ENCODE data around the gene ATXN1. TPM values are rescaled to one million over a fixed set of nuclear protein-coding genes. Genes with fewer than 3 reads are reported as not detected.

ATXN1 gene
- total RNA-seq, 1 donor from 2014 or later: 70.0 TPM

GRCh38 chr6:16375843-16376242 lies 385.4 kb downstream of the ATXN1 start:
- Mint-ChIP-seq H3K4me3 (no peak overlapping the region), H3K27me3 (no peaks in the 10 kb centered on the region), H3K9me3 (peaks cover 4% of the 10 kb centered on the region), H3K4me1 (peaks cover 5% of the 10 kb centered on the region), H3K36me3 (ENCODE audit: low read depth) (peaks cover 16% of the 10 kb centered on the region), H3K27ac (no peak overlapping the region)
- no peak for DNase-seq
- intact Hi-C loops (cut with micrococcal nuclease): no loop called here

DNA sequence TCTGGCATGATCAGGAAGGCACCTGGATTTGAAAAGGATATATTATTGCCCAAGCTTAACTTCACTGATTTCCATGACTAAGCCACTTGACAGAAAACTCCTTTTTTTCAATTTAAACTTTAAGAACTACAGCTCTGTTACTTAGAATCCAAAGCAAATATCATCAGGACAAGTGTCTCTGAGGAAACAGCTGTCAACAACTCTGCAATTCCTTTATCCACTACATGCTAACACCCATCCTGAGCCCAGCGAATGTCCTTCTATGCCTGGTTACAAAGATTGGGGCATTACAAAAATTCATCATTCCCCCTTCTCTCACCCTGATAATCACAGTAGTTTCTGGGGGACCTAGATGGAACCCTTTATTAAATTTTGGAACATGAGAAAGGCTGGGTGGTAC lies 386.1 kb downstream of the ATXN1 start:
- Mint-ChIP-seq H3K27me3 (no peaks in the 10 kb centered on the region), H3K27ac (no peak overlapping the region), H3K36me3 (ENCODE audit: low read depth) (peaks cover 14% of the 10 kb centered on the region), H3K4me1 (peaks cover 5% of the 10 kb centered on the region), H3K9me3 (peaks cover 4% of the 10 kb centered on the region), H3K4me3 (no peak overlapping the region)
- intact Hi-C loops (cut with micrococcal nuclease): no loop called here
- no peak for DNase-seq

GRCh38 chr6:16374461-16375200 lies 386.6 kb downstream of the ATXN1 start:
- H3K36me3 Mint-ChIP-seq (ENCODE audit: low read depth): peaks cover 16% of the 10 kb centered on the region
- peaks cover 4% of the 10 kb centered on the region for H3K9me3 Mint-ChIP-seq
- H3K27me3 Mint-ChIP-seq: no peaks in the 10 kb centered on the region
- H3K4me1 Mint-ChIP-seq: peaks cover 5% of the 10 kb centered on the region
- no peak overlapping the region for H3K4me3 Mint-ChIP-seq
- intact Hi-C loops (cut with micrococcal nuclease): no loop called here
- DNase-seq: no peak
- H3K27ac Mint-ChIP-seq: no peak overlapping the region

DNA sequence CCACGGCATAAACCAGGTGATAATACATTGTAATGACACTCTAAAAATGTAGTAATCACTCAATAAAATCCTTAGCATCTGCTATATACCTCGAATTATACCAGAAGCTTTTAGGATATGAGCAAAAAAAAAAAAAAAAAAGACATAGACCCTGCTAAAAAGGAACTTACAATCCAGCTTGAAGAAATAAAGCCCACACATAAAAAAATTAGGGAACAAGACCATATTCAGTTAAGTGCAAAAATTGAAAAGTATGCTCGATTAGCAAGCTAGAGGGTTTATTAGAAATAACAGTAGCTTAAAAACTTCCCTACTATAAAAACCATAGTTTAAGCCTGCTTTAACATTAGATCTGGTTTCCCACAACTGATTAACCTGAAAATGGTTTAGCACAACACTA lies 387.2 kb downstream of the ATXN1 start:
- intact Hi-C loops (cut with micrococcal nuclease): no loop called here
- peaks cover 16% of the 10 kb centered on the region for H3K36me3 Mint-ChIP-seq (ENCODE audit: low read depth)

GRCh38 chr6:16372029-16372776 lies 389.1 kb downstream of the ATXN1 start:
- Mint-ChIP-seq H3K36me3 (ENCODE audit: low read depth) (peaks cover 16% of the 10 kb centered on the region), H3K27ac (no peak overlapping the region), H3K9me3 (peaks cover 4% of the 10 kb centered on the region), H3K27me3 (no peaks in the 10 kb centered on the region), H3K4me1 (peaks cover 5% of the 10 kb centered on the region), H3K4me3 (no peak overlapping the region)
- intact Hi-C loops (cut with micrococcal nuclease): no loop called here
- DNase-seq: no peak

More for the DNA sequence above, 387.2 kb downstream of the ATXN1 start:
- H3K27me3 Mint-ChIP-seq: no peaks in the 10 kb centered on the region
- no peak overlapping the region for H3K4me3 Mint-ChIP-seq
- H3K9me3 Mint-ChIP-seq: peaks cover 4% of the 10 kb centered on the region
- H3K27ac Mint-ChIP-seq: no peak overlapping the region
- DNase-seq: no peak
- H3K4me1 Mint-ChIP-seq: peaks cover 5% of the 10 kb centered on the region

DNA sequence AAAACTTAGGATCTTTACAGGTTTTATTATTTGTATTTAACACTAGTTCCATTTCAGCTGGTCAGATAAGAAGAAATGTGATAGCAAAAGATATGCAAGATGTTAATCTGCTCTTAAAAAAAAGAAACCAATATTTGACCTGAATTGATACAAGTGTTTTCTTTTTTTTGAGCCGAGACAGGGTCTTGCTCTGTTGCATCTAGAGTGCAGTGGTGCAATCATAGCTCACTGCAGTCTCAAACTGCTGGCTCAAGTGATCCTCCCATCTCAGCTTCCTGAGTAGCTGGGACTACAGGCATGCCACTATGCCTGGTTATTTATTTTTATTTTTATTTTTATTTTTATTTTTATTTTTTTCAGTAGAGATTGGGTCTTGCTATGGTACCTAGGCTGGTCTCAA lies 389.9 kb downstream of the ATXN1 start:
- no peak for DNase-seq
- Mint-ChIP-seq H3K4me3 (no peak overlapping the region), H3K36me3 (ENCODE audit: low read depth) (peaks cover 16% of the 10 kb centered on the region), H3K9me3 (peaks cover 4% of the 10 kb centered on the region), H3K27me3 (no peaks in the 10 kb centered on the region), H3K27ac (no peak overlapping the region), H3K4me1 (peaks cover 5% of the 10 kb centered on the region)
- intact Hi-C loops (cut with micrococcal nuclease): no loop called here

- no peak for DNase-seq
- H3K27me3 Mint-ChIP-seq: no peaks in the 10 kb centered on the region
- H3K9me3 Mint-ChIP-seq: peaks cover 4% of the 10 kb centered on the region
- H3K27ac Mint-ChIP-seq: no peak overlapping the region
- no peak overlapping the region for H3K4me3 Mint-ChIP-seq
- intact Hi-C loops (cut with micrococcal nuclease): no loop called here
- H3K36me3 Mint-ChIP-seq (ENCODE audit: low read depth): peaks cover 13% of the 10 kb centered on the region
- peaks cover 5% of the 10 kb centered on the region for H3K4me1 Mint-ChIP-seq
Measured at GRCh38 chr6:16370943-16371342, 390.3 kb downstream of the ATXN1 start.

DNA sequence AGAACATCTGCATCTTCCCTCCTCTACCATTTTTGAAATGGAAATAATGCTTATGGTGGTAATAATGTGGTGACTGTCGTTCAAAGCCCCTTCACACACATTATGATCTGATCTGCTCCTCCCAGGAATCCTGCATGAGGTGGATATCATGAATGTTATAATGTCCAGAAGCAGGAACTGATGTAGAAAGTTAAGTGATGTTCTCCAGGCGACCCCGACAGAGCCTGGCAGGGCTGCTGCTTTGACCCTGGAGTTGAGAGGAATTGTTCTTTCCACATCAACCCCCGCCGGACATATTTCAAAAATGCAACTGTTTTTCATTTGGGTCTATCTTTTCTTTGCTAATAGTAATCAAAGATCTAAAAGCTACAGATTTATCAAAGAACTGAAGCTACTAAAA lies 391.3 kb downstream of the ATXN1 start:
- H3K27ac Mint-ChIP-seq: no peak overlapping the region
- peaks cover 4% of the 10 kb centered on the region for H3K4me1 Mint-ChIP-seq

GRCh38 chr6:16369140-16369745 lies 392.0 kb downstream of the ATXN1 start:
- no peak for DNase-seq
- Mint-ChIP-seq H3K4me3 (no peak overlapping the region), H3K36me3 (ENCODE audit: low read depth) (peaks cover 15% of the 10 kb centered on the region), H3K9me3 (peaks cover 4% of the 10 kb centered on the region), H3K27me3 (no peaks in the 10 kb centered on the region), H3K27ac (no peak overlapping the region), H3K4me1 (peaks cover 2% of the 10 kb centered on the region)
- intact Hi-C loops (cut with micrococcal nuclease): no loop called here

More for the DNA sequence above, 391.3 kb downstream of the ATXN1 start:
- peaks cover 15% of the 10 kb centered on the region for H3K36me3 Mint-ChIP-seq (ENCODE audit: low read depth)
- intact Hi-C loops (cut with micrococcal nuclease): no loop called here
- DNase-seq: no peak
- no peak overlapping the region for H3K4me3 Mint-ChIP-seq
- H3K27me3 Mint-ChIP-seq: no peaks in the 10 kb centered on the region
- H3K9me3 Mint-ChIP-seq: peaks cover 4% of the 10 kb centered on the region

DNA sequence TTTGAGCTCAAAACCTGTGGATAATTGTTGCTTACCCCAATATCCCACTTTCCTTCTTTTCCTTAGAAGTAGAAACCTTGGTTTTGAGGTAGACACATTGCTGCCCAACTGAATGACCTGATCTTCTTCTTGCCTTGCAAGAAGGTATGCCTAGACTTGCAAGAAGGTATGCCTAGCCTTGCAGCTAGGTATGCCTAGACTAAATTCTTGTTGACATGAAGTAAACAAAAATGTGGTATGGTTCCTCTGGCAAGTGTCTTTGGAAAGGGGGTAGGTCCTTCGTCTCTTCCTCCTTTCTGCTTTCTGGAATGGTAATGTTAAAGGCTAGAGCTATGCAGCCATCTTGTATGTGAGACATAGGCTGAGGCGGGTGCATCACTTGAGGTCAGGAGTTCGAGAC lies 393.7 kb downstream of the ATXN1 start:
- H3K9me3 Mint-ChIP-seq: peaks cover 4% of the 10 kb centered on the region
- no peak overlapping the region for H3K4me3 Mint-ChIP-seq
- intact Hi-C loops (cut with micrococcal nuclease): no loop called here
- no peak for DNase-seq
- H3K27ac Mint-ChIP-seq: no peak overlapping the region
- H3K4me1 Mint-ChIP-seq: peaks cover 2% of the 10 kb centered on the region
- H3K27me3 Mint-ChIP-seq: no peaks in the 10 kb centered on the region
- peaks cover 9% of the 10 kb centered on the region for H3K36me3 Mint-ChIP-seq (ENCODE audit: low read depth)

DNA sequence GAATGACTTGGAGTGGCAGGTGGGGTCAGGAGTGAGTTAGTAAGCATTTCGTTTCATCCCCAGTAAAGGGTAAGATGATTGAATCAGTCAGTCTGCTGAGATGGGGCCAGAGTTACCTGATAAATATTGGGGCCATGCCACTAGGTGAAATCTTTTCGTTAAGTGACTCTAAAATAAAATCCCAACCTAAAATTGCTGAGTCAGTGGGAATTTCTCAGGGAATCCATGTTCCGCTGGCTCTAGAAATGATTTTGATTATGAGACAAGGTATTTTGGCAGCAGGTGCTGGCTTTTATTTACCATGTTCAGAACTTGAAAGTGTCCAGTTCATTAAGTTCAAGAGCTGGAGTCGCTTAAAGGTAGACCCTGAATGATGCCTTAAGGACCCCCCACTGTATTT lies 397.5 kb downstream of the ATXN1 start:
- Mint-ChIP-seq H3K4me1 (no peaks in the 10 kb centered on the region), H3K27me3 (no peaks in the 10 kb centered on the region), H3K9me3 (no peaks in the 10 kb centered on the region), H3K4me3 (no peak overlapping the region), H3K36me3 (ENCODE audit: low read depth) (peaks cover 10% of the 10 kb centered on the region), H3K27ac (no peak overlapping the region)
- DNase-seq: no peak
- intact Hi-C loops (cut with micrococcal nuclease): no loop called here

DNA sequence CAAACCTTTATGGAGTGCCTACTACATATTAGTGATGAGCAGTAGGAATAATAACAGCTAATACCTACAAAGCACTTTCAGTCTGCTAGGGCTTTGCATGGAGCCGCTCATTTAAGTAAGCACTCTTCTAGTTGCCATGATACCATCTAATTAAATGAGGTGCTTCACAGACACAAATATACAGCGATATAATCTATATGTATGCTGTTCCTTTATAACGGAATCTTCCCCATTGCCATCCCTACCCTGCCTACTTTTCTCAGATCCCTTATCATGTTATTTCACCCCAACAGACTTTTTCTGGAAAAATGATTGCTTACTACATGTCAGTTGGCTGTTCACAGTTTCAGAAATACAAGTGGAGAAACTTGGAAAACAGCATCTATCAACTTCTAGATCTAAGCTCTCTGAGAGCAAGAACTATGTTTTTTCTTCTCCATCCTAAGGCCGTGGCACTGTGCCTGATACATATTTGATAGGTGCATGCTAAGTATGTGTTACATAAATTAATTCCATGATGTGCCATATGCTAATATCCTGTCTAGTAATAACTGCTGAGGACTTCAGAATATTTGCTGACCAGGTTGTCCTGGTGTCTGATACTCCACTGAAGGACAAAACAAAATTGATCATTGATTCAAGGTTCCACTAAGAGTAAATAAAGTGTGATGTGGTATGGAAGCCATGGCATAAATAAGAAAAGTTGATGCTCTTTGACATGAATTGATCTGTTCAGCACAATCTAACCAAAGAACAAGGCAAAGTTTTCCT lies 398.3 kb downstream of the ATXN1 start:
- intact Hi-C loops (cut with micrococcal nuclease): no loop called here
- H3K4me3 Mint-ChIP-seq: no peak overlapping the region
- peaks cover 10% of the 10 kb centered on the region for H3K36me3 Mint-ChIP-seq (ENCODE audit: low read depth)
- no peak for DNase-seq
- no peaks in the 10 kb centered on the region for H3K4me1 Mint-ChIP-seq
- H3K9me3 Mint-ChIP-seq: peaks cover under 1% of the 10 kb centered on the region
- no peaks in the 10 kb centered on the region for H3K27me3 Mint-ChIP-seq
- H3K27ac Mint-ChIP-seq: no peak overlapping the region

DNA sequence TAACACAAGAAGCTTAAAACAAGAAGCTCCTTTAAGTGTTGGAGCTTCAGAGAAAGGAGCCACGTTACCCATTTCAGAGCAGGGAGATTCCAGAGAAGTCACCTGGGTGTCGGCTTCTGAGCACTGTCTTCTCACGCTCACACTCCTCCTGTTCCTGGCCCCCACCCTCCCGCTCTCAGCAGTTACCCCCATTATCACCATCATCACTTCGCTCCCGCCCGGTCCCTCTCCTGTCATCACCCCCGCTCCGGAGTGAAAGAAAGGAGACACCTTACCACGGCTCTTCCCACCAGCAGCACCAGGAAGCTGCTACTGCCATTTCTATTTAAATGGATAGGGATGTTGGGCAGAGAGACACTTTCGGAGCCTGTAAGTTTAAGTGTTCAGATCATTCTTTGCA lies 399.0 kb downstream of the ATXN1 start:
- peaks cover 4% of the 10 kb centered on the region for H3K9me3 Mint-ChIP-seq
- peaks cover 10% of the 10 kb centered on the region for H3K36me3 Mint-ChIP-seq (ENCODE audit: low read depth)
- peaks cover 3% of the 10 kb centered on the region for H3K4me1 Mint-ChIP-seq
- H3K27me3 Mint-ChIP-seq: no peaks in the 10 kb centered on the region
- no peak for DNase-seq
- intact Hi-C loops (cut with micrococcal nuclease): no loop called here
- H3K4me3 Mint-ChIP-seq: no peak overlapping the region
- H3K27ac Mint-ChIP-seq: no peak overlapping the region

DNA sequence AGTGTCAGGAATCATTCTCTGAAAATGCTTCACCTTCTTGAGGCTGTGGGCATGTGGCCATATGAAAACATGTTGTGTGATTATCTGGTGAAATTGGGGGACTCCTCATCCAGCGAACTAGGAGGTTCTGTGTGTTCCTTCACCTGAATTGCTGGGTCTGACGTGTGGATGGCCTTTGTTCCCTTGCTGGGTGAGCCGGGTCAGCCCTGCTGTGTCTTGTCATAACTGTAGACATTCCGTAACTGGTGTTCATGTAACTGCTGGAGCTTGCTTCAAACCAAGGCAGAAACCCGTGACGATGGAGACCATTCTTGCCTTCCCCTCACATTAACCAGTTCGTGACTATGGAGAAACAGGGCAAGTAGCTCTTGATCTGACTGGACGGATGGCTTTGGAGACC lies 399.4 kb downstream of the ATXN1 start:
- Mint-ChIP-seq H3K27ac (no peak overlapping the region), H3K9me3 (peaks cover 4% of the 10 kb centered on the region), H3K4me1 (peaks cover 3% of the 10 kb centered on the region), H3K36me3 (ENCODE audit: low read depth) (peaks cover 10% of the 10 kb centered on the region), H3K27me3 (no peaks in the 10 kb centered on the region), H3K4me3 (no peak overlapping the region)
- intact Hi-C loops (cut with micrococcal nuclease): no loop called here
- no peak for DNase-seq
